GM12865 (cell line): ENCODE measurements around the gene MB.
A peak's percentile ranks its signal among the peaks of the same experiment; 100 is the strongest.

Experiments
- DNase-seq: peaks from one replicate; pipeline ENCODE4 v3.0.0; 2010; ENCODE audit warnings: low read depth
- H3K4me3 ChIP-seq: 2 replicates; pipeline ENCODE4 v1.5.1; 2011; ENCODE audit warnings: mild to moderate bottlenecking, low read depth, low read length, control low read depth
- CTCF ChIP-seq: IDR thresholded peaks from 2 replicates; pipeline ENCODE4 v1.5.1; 2011; ENCODE audit warnings: low read length, control low read depth, low read depth, inconsistent platforms; ENCODE audit not compliant: insufficient read depth; ENCODE audit errors: missing control alignments

The MB gene

GRCh38 chr22:35630891-35631290 lies 13.8 kb upstream of the MB start:
- no peak overlapping the region for H3K4me3 ChIP-seq
- no peak for TF ChIP-seq CTCF
- no peak for DNase-seq

GRCh38 chr22:35630387-35630793 lies 13.3 kb upstream of the MB start:
- DNase-seq, result no peak
- no peak overlapping the region for H3K4me3 ChIP-seq
- no peak for TF ChIP-seq CTCF

- no peak for TF ChIP-seq CTCF
- DNase-seq, result peak; percentile 89
- H3K4me3 ChIP-seq, result no peak overlapping the region
These were observed 12.5 kb upstream of the MB start for GRCh38 chr22:35629406-35630216.

- no peak overlapping the region for H3K4me3 ChIP-seq
- no peak for DNase-seq
- no peak for TF ChIP-seq CTCF
These were observed 11.6 kb upstream of the MB start for GRCh38 chr22:35628732-35629131.

GRCh38 chr22:35627267-35628041 lies 10.3 kb upstream of the MB start:
- H3K4me3 ChIP-seq, result peak overlapping the region; percentile 69
- DNase-seq, result peak; percentile 83
- peak; percentile 59 for TF ChIP-seq CTCF

- TF ChIP-seq CTCF, result no peak
- no peak for DNase-seq
- H3K4me3 ChIP-seq, result no peak overlapping the region
These were observed 8.8 kb upstream of the MB start for GRCh38 chr22:35625763-35626432.
